Left lobe of liver (tissue), 2 donors: ENCODE data around the gene TXLNB. TPM values are rescaled to one million over a fixed set of nuclear protein-coding genes. Genes with fewer than 3 reads are reported as not detected.
"Not testable (repeated sequence)": the region's sequence is repeated elsewhere in the genome, so short reads cannot be mapped to it uniquely, and the experiment has no call there.

Experiments used
- ATAC-seq: fragments of 200-7000 bp; cut with Tn5 transposase; one replicate; pipeline ENCODE4 v1.9.1; 2020; ENCODE audit warnings: mild to moderate bottlenecking, moderate library complexity
- DNase-seq: peaks from one replicate; pipeline ENCODE4 v3.0.0-alpha.2; 2020; ENCODE audit warnings: low spot score
- total RNA-seq: library from RNA; stranded (reverse); gene quantifications from one replicate; pipeline ENCODE4 v1.2.1, GENCODE V29; 2021
- donor health status: DM: no; HTN: no; CAD: no; lungs with moderate emphysema.
- donor health status: DM: no; HTN: yes; CAD: no.

Gene TXLNB
- total RNA-seq, 1 donor from 2014 or later = 0.10 TPM

- ATAC-seq = no peak
Observed at GRCh38 chr6:139311831-139312230, 20.0 kb upstream of the TXLNB start.

GRCh38 chr6:139308936-139309603, 17.3 kb upstream of the TXLNB start:
- ATAC-seq (peak; percentile 98), DNase-seq (peak; percentile 73)

More at GRCh38 chr6:139311831-139312230, 20.0 kb upstream of the TXLNB start:
- no peak for DNase-seq

GRCh38 chr6:139308286-139308916, 16.6 kb upstream of the TXLNB start:
- DNase-seq (no peak), ATAC-seq (peak; percentile 14)

GRCh38 chr6:139306291-139306981, 14.6 kb upstream of the TXLNB start:
- ATAC-seq (no peak), DNase-seq (no peak)

GRCh38 chr6:139303185-139303584, 11.4 kb upstream of the TXLNB start:
- no peak for ATAC-seq
- no peak for DNase-seq

GRCh38 chr6:139297921-139298320, 6.1 kb upstream of the TXLNB start:
- DNase-seq = no peak
- ATAC-seq = no peak

- DNase-seq (no peak), ATAC-seq (no peak)
Observed at GRCh38 chr6:139296927-139297326, 5.1 kb upstream of the TXLNB start.

GRCh38 chr6:139295901-139296300, 4.1 kb upstream of the TXLNB start:
- ATAC-seq = no peak
- DNase-seq = no peak

GRCh38 chr6:139294090-139294489, 2.3 kb upstream of the TXLNB start:
- ATAC-seq = no peak

GRCh38 chr6:139293230-139293629, 1.4 kb upstream of the TXLNB start:
- DNase-seq, ATAC-seq: not testable (repeated sequence)

More at GRCh38 chr6:139294090-139294489, 2.3 kb upstream of the TXLNB start:
- no peak for DNase-seq

GRCh38 chr6:139290787-139291311, 949 bp downstream of the TXLNB start:
- peak; percentile 55 for ATAC-seq
- no peak for DNase-seq

- DNase-seq (no peak), ATAC-seq (no peak)
Observed at GRCh38 chr6:139289233-139289632, 2.6 kb downstream of the TXLNB start.

- ATAC-seq (no peak), DNase-seq (no peak)
Observed at GRCh38 chr6:139288496-139289040, 3.2 kb downstream of the TXLNB start.

GRCh38 chr6:139287868-139288267, 3.9 kb downstream of the TXLNB start:
- ATAC-seq (no peak), DNase-seq (no peak)

- ATAC-seq, DNase-seq: not testable (repeated sequence)
Observed at GRCh38 chr6:139286438-139286837, 5.4 kb downstream of the TXLNB start.

- DNase-seq = no peak
- no peak for ATAC-seq
Observed at GRCh38 chr6:139285590-139285989, 6.2 kb downstream of the TXLNB start.

GRCh38 chr6:139284789-139285188, 7.0 kb downstream of the TXLNB start:
- no peak for ATAC-seq
- DNase-seq = no peak

GRCh38 chr6:139282684-139283083, 9.1 kb downstream of the TXLNB start:
- ATAC-seq = no peak
- no peak for DNase-seq

GRCh38 chr6:139278190-139278589, 13.6 kb downstream of the TXLNB start:
- DNase-seq = no peak

GRCh38 chr6:139277587-139277986, 14.2 kb downstream of the TXLNB start:
- DNase-seq (no peak), ATAC-seq (no peak)

More at GRCh38 chr6:139278190-139278589, 13.6 kb downstream of the TXLNB start:
- no peak for ATAC-seq

- no peak for DNase-seq
- ATAC-seq = no peak
Observed at GRCh38 chr6:139277161-139277560, 14.6 kb downstream of the TXLNB start.
